Measurements from ENCODE around the gene BRSK1. TPM values are rescaled to one million over a fixed set of nuclear protein-coding genes. Genes with fewer than 3 reads are reported as not detected.
"Not testable (repeated sequence)": the region's sequence is repeated elsewhere in the genome, so short reads cannot be mapped to it uniquely, and the experiment has no call there.

Gene BRSK1
- total RNA-seq, 4 donors from 2014 or later = 0.73 to 1.1 TPM; not detected in 2

- no peaks in the 10 kb centered on the region for H3K4me1 ChIP-seq
- no peak for DNase-seq
- H3K27ac ChIP-seq = no peak overlapping the region
- H3K9me3 ChIP-seq = no peaks in the 10 kb centered on the region
- H3K4me3 ChIP-seq = peak overlapping the region in 1 of 4 donors; percentile 13
- WGBS, 2 donors = 20 to 36% methylated on average over 9 to 12 of the region's 21 CpGs
- H3K27me3 ChIP-seq = peaks cover 0 to 42% (median 0%) of the 10 kb centered on the region in 4 donors
- TF ChIP-seq POLR2A (IDR thresholded peaks at IDR 0.05) (no peak), CTCF (IDR thresholded peaks at IDR 0.05) (no peak)
- intact Hi-C loops (cut with DNase I) = no loop called here
- no peaks in the 10 kb centered on the region for H3K36me3 ChIP-seq
These were observed 36.0 kb downstream of the BRSK1 start for GRCh38 chr19:55319785-55320184.

- no peak overlapping the region for H3K27ac ChIP-seq
- no peaks in the 10 kb centered on the region for H3K9me3 ChIP-seq
- H3K27me3 ChIP-seq = peaks cover 0 to 42% (median 0%) of the 10 kb centered on the region in 4 donors
- no peak for DNase-seq
- 64 to 90% methylated on average over 3 to 4 of the region's 8 CpGs for WGBS, 2 donors
- intact Hi-C loops (cut with DNase I) = no loop called here
- TF ChIP-seq POLR2A (IDR thresholded peaks at IDR 0.05) (no peak), CTCF (IDR thresholded peaks at IDR 0.05) (no peak)
- no peaks in the 10 kb centered on the region for H3K4me1 ChIP-seq
- H3K36me3 ChIP-seq = no peaks in the 10 kb centered on the region
- H3K4me3 ChIP-seq = no peak overlapping the region
These were observed 37.1 kb downstream of the BRSK1 start for GRCh38 chr19:55320844-55321419.

- no peak for TF ChIP-seq POLR2A (IDR thresholded peaks at IDR 0.05)
- Histone ChIP-seq H3K4me3 (no peak overlapping the region), H3K4me1 (no peaks in the 10 kb centered on the region), H3K36me3 (no peaks in the 10 kb centered on the region), H3K27me3 (peaks cover 0 to 42% (median 0%) of the 10 kb centered on the region in 4 donors), H3K9me3 (no peaks in the 10 kb centered on the region), H3K27ac (no peak overlapping the region)
- 67 to 76% methylated on average over 3 to 9 of the region's 9 CpGs for WGBS, 2 donors
- intact Hi-C loops (cut with DNase I) = no loop called here
- DNase-seq = no peak
These were observed 37.8 kb downstream of the BRSK1 start for GRCh38 chr19:55321466-55322137.

GRCh38 chr19:55322204-55322885 lies 38.5 kb downstream of the BRSK1 start:
- H3K27me3 ChIP-seq = peaks cover 0 to 42% (median 0%) of the 10 kb centered on the region in 4 donors
- H3K27ac ChIP-seq = no peak overlapping the region
- DNase-seq = no peak
- TF ChIP-seq POLR2A (IDR thresholded peaks at IDR 0.05) (no peak), CTCF (IDR thresholded peaks at IDR 0.05) (no peak)
- intact Hi-C loops (cut with DNase I) = no loop called here
- H3K4me1 ChIP-seq = no peaks in the 10 kb centered on the region
- H3K9me3 ChIP-seq = no peaks in the 10 kb centered on the region
- no peaks in the 10 kb centered on the region for H3K36me3 ChIP-seq
- 59 to 74% methylated on average over 10 of the region's 12 CpGs for WGBS, 2 donors
- no peak overlapping the region for H3K4me3 ChIP-seq

- peak overlapping the region in 1 of 4 donors; percentile 27 for H3K4me3 ChIP-seq
- peak overlapping the region in 1 of 4 donors; percentile 67 for H3K27ac ChIP-seq
- intact Hi-C loops (cut with DNase I) = no loop called here
These were observed 40.9 kb downstream of the BRSK1 start for GRCh38 chr19:55324662-55325061.

GRCh38 chr19:55325172-55325571 lies 41.4 kb downstream of the BRSK1 start, which contains the start of gene TMEM150B:
TMEM150B (minus strand) TSS chr19:55325341; CDS start chr19:55321036, 4,305 bp downstream.
- no peak for TF ChIP-seq POLR2A (IDR thresholded peaks at IDR 0.05)
- TF ChIP-seq CTCF (IDR thresholded peaks at IDR 0.05) = no peak
- 64 to 68% methylated on average over 13 to 14 of the region's 14 CpGs for WGBS, 2 donors
- no peaks in the 10 kb centered on the region for H3K36me3 ChIP-seq
- H3K9me3 ChIP-seq = no peaks in the 10 kb centered on the region
- no peak for DNase-seq
- peak within 1 kb of the TSS in 1 of 4 donors; percentile 27 for H3K4me3 ChIP-seq
- intact Hi-C loops (cut with DNase I) = no loop called here
- H3K27me3 ChIP-seq = peaks cover 0 to 33% (median 0%) of the 10 kb centered on the region in 4 donors
- H3K27ac ChIP-seq = peak within 1 kb of the TSS in 2 of 4 donors; percentile 6 to 67
- no peaks in the 10 kb centered on the region for H3K4me1 ChIP-seq

More at GRCh38 chr19:55324662-55325061, 40.9 kb downstream of the BRSK1 start:
- peaks cover 0 to 38% (median 0%) of the 10 kb centered on the region in 4 donors for H3K27me3 ChIP-seq
- TF ChIP-seq POLR2A (IDR thresholded peaks at IDR 0.05) = no peak
- no peaks in the 10 kb centered on the region for H3K4me1 ChIP-seq
- no peaks in the 10 kb centered on the region for H3K9me3 ChIP-seq
- WGBS, 2 donors = 48 to 67% methylated on average over 6 of the region's 6 CpGs
- DNase-seq = no peak
- no peaks in the 10 kb centered on the region for H3K36me3 ChIP-seq

GRCh38 chr19:55328774-55329318 lies 45.0 kb downstream of the BRSK1 start:
- intact Hi-C loops (cut with DNase I); H3K27ac ChIP-seq; DNase-seq; H3K4me1 ChIP-seq; H3K36me3 ChIP-seq; H3K9me3 ChIP-seq; H3K4me3 ChIP-seq: not testable (repeated sequence)
- H3K27me3 ChIP-seq = peaks cover 0 to 25% (median 0%) of the 10 kb centered on the region in 4 donors
- 64 to 65% methylated on average over 4 of the region's 4 CpGs for whole genome bisulfite sequencing, 2 donors

GRCh38 chr19:55329791-55330190 lies 46.0 kb downstream of the BRSK1 start:
- H3K27ac ChIP-seq; H3K4me3 ChIP-seq; H3K4me1 ChIP-seq; DNase-seq; H3K36me3 ChIP-seq; H3K9me3 ChIP-seq; intact Hi-C loops (cut with DNase I): not testable (repeated sequence)
- 77 to 85% methylated on average over 6 of the region's 6 CpGs for WGBS, 2 donors
- H3K27me3 ChIP-seq = peaks cover 0 to 28% (median 0%) of the 10 kb centered on the region in 4 donors
